ENCODE measurements around the gene RNF213. TPM values are rescaled to one million over a fixed set of nuclear protein-coding genes. Genes with fewer than 3 reads are reported as not detected.

Gene RNF213
- total RNA-seq, 1 experiment from 2014 or later: 179 TPM

DNA sequence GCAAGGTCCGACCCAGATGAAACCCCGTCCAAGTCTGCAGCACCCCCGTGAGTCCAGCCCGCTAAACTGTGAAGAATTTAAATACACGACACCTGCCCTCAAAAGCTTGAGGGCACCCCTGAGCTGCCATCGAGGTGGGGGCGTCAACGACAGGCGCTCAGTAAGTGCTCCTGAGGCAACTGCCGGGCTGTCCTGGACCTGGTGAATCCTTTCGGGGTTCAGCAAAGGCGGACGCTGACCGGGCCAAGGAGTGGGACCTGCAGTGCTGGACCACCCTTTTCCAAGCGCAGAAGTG is 153.8 kb downstream of the RNF213 start:
- H3K9me3 ChIP-seq (ENCODE audit: insufficient read depth, low read depth): no peaks in the 10 kb centered on the region
- POLR2A ChIA-PET (ENCODE audit: unreplicated experiment): interaction anchor here (0.5 kb wide), 1 partner anchor 40 kb away, joined by 4 read pairs; no protein-coding TSS in a partner anchor
- intact Hi-C loops (cut with micrococcal nuclease; ENCODE audit: unreplicated experiment): loop anchor here (5.0 kb wide), 1 partner anchor 407 kb away; no protein-coding TSS in a partner anchor

DNA sequence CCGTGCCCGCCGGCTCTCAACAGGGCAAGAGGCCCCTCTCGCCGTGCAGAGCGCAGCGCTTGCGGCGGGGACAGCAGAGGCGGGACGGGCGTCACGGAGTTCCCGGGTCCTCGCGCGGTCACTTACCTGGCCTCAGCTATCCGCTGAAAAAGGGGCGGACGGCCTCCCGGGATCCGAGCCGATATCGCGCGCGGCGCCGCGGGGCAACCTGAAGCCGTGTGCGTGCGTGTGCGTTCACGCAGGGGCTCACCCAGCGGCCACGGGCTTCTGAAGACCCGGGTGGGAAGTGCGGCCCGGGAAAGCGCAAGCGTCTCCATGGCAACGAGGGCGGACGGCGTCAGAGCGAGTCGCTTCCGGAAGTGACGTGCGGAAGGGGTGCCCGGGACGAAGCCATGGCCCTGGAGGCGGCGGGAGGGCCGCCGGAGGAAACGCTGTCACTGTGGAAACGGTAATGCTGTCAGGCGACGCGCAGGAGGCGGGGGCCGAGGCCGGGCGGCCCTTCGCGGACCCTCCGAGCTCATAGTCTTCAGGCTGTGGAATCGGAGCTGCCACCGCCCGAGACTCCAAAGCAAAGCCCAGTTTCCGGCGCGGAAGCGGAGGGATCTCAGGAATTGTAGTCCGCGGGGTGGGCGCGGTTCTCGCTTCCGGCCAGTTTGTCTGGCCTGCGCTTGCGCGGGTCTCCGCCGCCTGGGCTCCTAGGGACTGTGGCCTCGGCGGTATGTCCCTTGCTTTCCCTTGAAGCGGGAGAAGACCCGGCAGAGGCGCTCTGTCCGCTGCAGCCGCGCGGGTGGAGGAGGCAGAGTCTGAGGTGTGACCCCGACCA is 154.4 kb downstream of the RNF213 start, which contains the start of gene ENDOV:
ENDOV (plus strand) TSS at position 365 of the 823 bp plus-strand sequence; CDS start at position 393, 28 bp downstream.
- BruUV-seq (replicated peaks): TSS peak; percentile 55
- CTCF ChIA-PET: interaction anchor here (0.7 kb wide), 2 partner anchors 40 to 572 kb away, joined by 3 to 4 read pairs; no protein-coding TSS in a partner anchor

More for the DNA sequence above, 153.8 kb downstream of the RNF213 start:
- no peaks in the 10 kb centered on the region for H4K20me1 ChIP-seq (ENCODE audit: insufficient read depth)
- H3K4me1 ChIP-seq (replicated peaks; ENCODE audit: insufficient read depth): 0 out of 2 replicates have a peak, but pooled peaks cover 6% of the 10 kb centered on the region
- H3K79me2 ChIP-seq (ENCODE audit: low read depth): peaks cover 10% of the 10 kb centered on the region
- no peaks in the 10 kb centered on the region for H3K36me3 ChIP-seq (ENCODE audit: low read depth)
- no peak overlapping the region for H3K27ac ChIP-seq
- H3K9me2 ChIP-seq (ENCODE audit: insufficient read depth): no peaks in the 10 kb centered on the region
- peak overlapping the region; percentile 67 for H3K4me3 ChIP-seq
- CTCF ChIA-PET: interaction anchor here (0.7 kb wide), 2 partner anchors 40 to 572 kb away, joined by 3 to 4 read pairs; no protein-coding TSS in a partner anchor
- H3F3A ChIP-seq (ENCODE audit: insufficient read depth, low read depth): no peaks in the 10 kb centered on the region
- no peaks in the 10 kb centered on the region for H3K27me3 ChIP-seq (ENCODE audit: insufficient read depth, low read depth)
- no TSS peak for BruUV-seq (replicated peaks)
- TF ChIP-seq, protein P1, sequence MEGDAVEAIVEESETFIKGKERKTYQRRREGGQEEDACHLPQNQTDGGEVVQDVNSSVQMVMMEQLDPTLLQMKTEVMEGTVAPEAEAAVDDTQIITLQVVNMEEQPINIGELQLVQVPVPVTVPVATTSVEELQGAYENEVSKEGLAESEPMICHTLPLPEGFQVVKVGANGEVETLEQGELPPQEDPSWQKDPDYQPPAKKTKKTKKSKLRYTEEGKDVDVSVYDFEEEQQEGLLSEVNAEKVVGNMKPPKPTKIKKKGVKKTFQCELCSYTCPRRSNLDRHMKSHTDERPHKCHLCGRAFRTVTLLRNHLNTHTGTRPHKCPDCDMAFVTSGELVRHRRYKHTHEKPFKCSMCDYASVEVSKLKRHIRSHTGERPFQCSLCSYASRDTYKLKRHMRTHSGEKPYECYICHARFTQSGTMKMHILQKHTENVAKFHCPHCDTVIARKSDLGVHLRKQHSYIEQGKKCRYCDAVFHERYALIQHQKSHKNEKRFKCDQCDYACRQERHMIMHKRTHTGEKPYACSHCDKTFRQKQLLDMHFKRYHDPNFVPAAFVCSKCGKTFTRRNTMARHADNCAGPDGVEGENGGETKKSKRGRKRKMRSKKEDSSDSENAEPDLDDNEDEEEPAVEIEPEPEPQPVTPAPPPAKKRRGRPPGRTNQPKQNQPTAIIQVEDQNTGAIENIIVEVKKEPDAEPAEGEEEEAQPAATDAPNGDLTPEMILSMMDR (conservative IDR thresholded peaks at IDR 0.05): no peak
- no peak for TF ChIP-seq EZH2 (IDR thresholded peaks at IDR 0.05; ENCODE audit: low read depth)
- DNase-seq: no peak
- H3K4me2 ChIP-seq: peak overlapping the region; percentile 94
- H2AFZ ChIP-seq: peak overlapping the region; percentile 96

DNA sequence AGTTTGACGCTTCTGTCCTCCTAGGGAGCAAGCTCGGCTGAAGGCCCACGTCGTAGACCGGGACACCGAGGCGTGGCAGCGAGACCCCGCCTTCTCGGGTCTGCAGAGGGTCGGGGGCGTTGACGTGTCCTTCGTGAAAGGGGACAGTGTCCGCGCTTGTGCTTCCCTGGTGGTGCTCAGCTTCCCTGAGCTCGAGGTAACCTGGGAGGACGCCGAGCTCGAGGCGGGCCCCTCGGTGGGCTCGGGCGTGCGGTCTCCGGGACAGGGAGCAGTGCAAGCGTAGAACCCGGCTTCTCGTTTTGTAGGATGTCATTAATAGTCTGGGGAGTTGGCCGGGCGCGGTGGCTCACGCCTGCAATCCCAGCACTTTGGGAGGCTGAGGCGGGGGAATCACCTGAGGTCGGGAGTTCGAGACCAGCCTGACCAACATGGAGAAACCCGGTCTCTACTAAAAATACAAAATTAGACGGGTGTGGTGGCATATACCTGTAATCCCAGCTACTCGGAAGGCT is 155.0 kb downstream of the RNF213 start:
- Histone ChIP-seq H4K20me1 (ENCODE audit: insufficient read depth) (no peaks in the 10 kb centered on the region), H3K27me3 (ENCODE audit: insufficient read depth, low read depth) (no peaks in the 10 kb centered on the region), H3K4me1 (replicated peaks; ENCODE audit: insufficient read depth) (0 out of 2 replicates have a peak, but pooled peaks cover 6% of the 10 kb centered on the region), H2AFZ (peak overlapping the region; percentile 96), H3K79me2 (ENCODE audit: low read depth) (peaks cover 10% of the 10 kb centered on the region), H3K9me3 (ENCODE audit: insufficient read depth, low read depth) (no peaks in the 10 kb centered on the region), H3K36me3 (ENCODE audit: low read depth) (no peaks in the 10 kb centered on the region), H3F3A (ENCODE audit: insufficient read depth, low read depth) (no peaks in the 10 kb centered on the region), H3K27ac (peak overlapping the region; percentile 70; the same call in 1 of the 2 replicates), H3K4me2 (peak overlapping the region; percentile 94), H3K4me3 (peak overlapping the region; percentile 67), H3K9me2 (ENCODE audit: insufficient read depth) (no peaks in the 10 kb centered on the region)
- ChIA-PET CTCF (no interaction called here), POLR2A (ENCODE audit: unreplicated experiment) (no interaction called here)
- TF ChIP-seq, protein P1 (conservative IDR thresholded peaks at IDR 0.05): no peak
- no peak for TF ChIP-seq EZH2 (IDR thresholded peaks at IDR 0.05; ENCODE audit: low read depth)
- intact Hi-C loops (cut with micrococcal nuclease; ENCODE audit: unreplicated experiment): no loop called here
- no TSS peak for BruUV-seq (replicated peaks)
- no peak for DNase-seq

More for the DNA sequence above, 154.4 kb downstream of the RNF213 start, which contains the start of gene ENDOV:
- H3K4me1 ChIP-seq (replicated peaks; ENCODE audit: insufficient read depth): 0 out of 2 replicates have a peak, but pooled peaks cover 6% of the 10 kb centered on the region
- no peak for TF ChIP-seq EZH2 (IDR thresholded peaks at IDR 0.05; ENCODE audit: low read depth)
- TF ChIP-seq, protein P1 (conservative IDR thresholded peaks at IDR 0.05): no peak
- no peaks in the 10 kb centered on the region for H3K36me3 ChIP-seq (ENCODE audit: low read depth)
- H3K9me2 ChIP-seq (ENCODE audit: insufficient read depth): no peaks in the 10 kb centered on the region
- H3K79me2 ChIP-seq (ENCODE audit: low read depth): peaks cover 10% of the 10 kb centered on the region
- peak within 1 kb of the TSS; percentile 70 for H3K27ac ChIP-seq
- no peaks in the 10 kb centered on the region for H3K27me3 ChIP-seq (ENCODE audit: insufficient read depth, low read depth)
- H3F3A ChIP-seq (ENCODE audit: insufficient read depth, low read depth): no peaks in the 10 kb centered on the region
- H4K20me1 ChIP-seq (ENCODE audit: insufficient read depth): no peaks in the 10 kb centered on the region
- H3K4me2 ChIP-seq: peak within 1 kb of the TSS; percentile 94
- peak within 1 kb of the TSS; percentile 67 for H3K4me3 ChIP-seq
- no peaks in the 10 kb centered on the region for H3K9me3 ChIP-seq (ENCODE audit: insufficient read depth, low read depth)
- DNase-seq: peak; percentile 67 to 88
- intact Hi-C loops (cut with micrococcal nuclease; ENCODE audit: unreplicated experiment): loop anchor here (5.0 kb wide), 1 partner anchor 408 kb away; no protein-coding TSS in a partner anchor
- POLR2A ChIA-PET (ENCODE audit: unreplicated experiment): interaction anchor here (0.5 to 0.6 kb wide), 2 partner anchors 40 to 101 kb away, joined by 4 to 12 read pairs; no protein-coding TSS in a partner anchor
- H2AFZ ChIP-seq: peak within 1 kb of the TSS; percentile 96

Measured in PC-9 (cell line).